Naive thymus-derived CD8-positive, alpha-beta T cell (primary cell): Measurements from ENCODE around the gene GHRH. TPM values are rescaled to one million over a fixed set of nuclear protein-coding genes. Genes with fewer than 3 reads are reported as not detected.
A peak's percentile ranks its signal among the peaks of the same experiment; 100 is the strongest.

Source experiments
- ATAC-seq, 2 donors: fragments of 150-1000 bp; cut with Tn5 transposase in 1 of 2; sonication (Bioruptor Pico), chemical (Tn5 transposase) in 1 of 2; 1 replicate in 1 of 2; 2 replicates in 1 of 2; pipeline ENCODE4 v1.10.0; 2021; ENCODE audit warnings: mild to moderate bottlenecking in 2 of 2, moderate library complexity in 2 of 2
- POLR2A ChIA-PET: fragments of 350-600 bp; sonication (Branson Sonifier 250); formaldehyde crosslinking; loops from one replicate; lab custom pipeline; 2021; ENCODE audit warnings: antibody characterized with exemption; lab: Charles Lee
- DNase-seq, 10 donors: peaks; one replicate each; pipeline versions ENCODE4 v3.0.0 to v3.0.0-alpha.2; 2020 to 2022
- H3K27ac Mint-ChIP-seq, 10 donors: one replicate each; pipeline ENCODE4 v1.8.0; 2020 to 2022; ENCODE audit warnings: mild to moderate bottlenecking in 10 of 10, mixed read lengths in 10 of 10, moderate library complexity in 4 of 10, inconsistent platforms in 1 of 10
- H3K27me3 Mint-ChIP-seq, 5 donors: one replicate each; pipeline ENCODE4 v1.8.0; 2021 to 2022; ENCODE audit warnings: mixed read lengths in 5 of 5
- H3K36me3 Mint-ChIP-seq, 3 donors: one replicate each; pipeline ENCODE4 v1.8.0; 2020 to 2022; ENCODE audit warnings: mixed read lengths in 3 of 3, mild to moderate bottlenecking in 2 of 3, inconsistent platforms in 1 of 3
- H3K4me1 Mint-ChIP-seq, 4 donors: one replicate each; pipeline ENCODE4 v1.8.0; 2021 to 2022; ENCODE audit warnings: mixed read lengths in 4 of 4
- H3K4me3 Mint-ChIP-seq, 10 donors: one replicate each; pipeline ENCODE4 v1.8.0; 2020 to 2022; ENCODE audit warnings: mild to moderate bottlenecking in 10 of 10, mixed read lengths in 10 of 10, moderate library complexity in 6 of 10, inconsistent platforms in 1 of 10
- H3K9me3 Mint-ChIP-seq, 9 donors: one replicate each; pipeline ENCODE4 v1.8.0; 2020 to 2022; ENCODE audit warnings: mixed read lengths in 9 of 9, mild to moderate bottlenecking in 3 of 9, inconsistent platforms in 1 of 9, moderate library complexity in 1 of 9
- polyA plus RNA-seq, 3 donors: library from polyadenylated mRNA; unstranded; fragments of 300-500 nt; fragmentation: Illumina TruSeq; gene quantifications; one replicate each; pipeline ENCODE4 v1.2.3, GENCODE V29; 2021
- total RNA-seq, 8 experiments: library from RNA in 2 of 8; stranded (reverse) in 2 of 8; gene quantifications; one replicate each; pipeline ENCODE4 v1.2.3 and lab custom pipeline; 2021 to 2026

GHRH gene
- total and polyA plus RNA-seq, 5 experiments from 2014 or later = not detected

DNA sequence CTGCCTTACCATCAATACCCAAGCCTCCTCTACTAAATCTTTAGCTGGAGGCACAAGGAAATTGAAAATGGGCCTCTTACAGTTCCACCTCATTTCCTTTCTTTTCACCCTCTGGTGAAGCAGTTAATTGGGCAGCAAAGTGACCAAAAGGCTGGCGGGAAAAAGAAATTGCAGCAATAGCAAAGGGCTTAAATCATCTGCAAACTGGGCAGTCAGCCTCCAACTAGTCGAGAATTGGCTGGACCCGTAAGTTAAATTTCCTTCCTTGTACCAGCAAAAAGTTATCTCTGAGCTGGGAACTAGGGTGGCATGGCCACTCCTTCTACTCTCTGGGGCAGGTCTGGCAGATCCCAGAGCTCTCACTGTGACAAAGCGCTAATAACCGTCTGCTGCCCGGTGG, 33.5 kb downstream of the GHRH start:
- no peak for DNase-seq
- no peak overlapping the region for H3K4me3 Mint-ChIP-seq
- peaks cover 7 to 97% (median 34%) of the 10 kb centered on the region in 3 donors for H3K36me3 Mint-ChIP-seq
- no peaks in the 10 kb centered on the region for H3K27me3 Mint-ChIP-seq
- no peak for ATAC-seq
- no peak overlapping the region for H3K27ac Mint-ChIP-seq
- H3K4me1 Mint-ChIP-seq = peaks cover 0 to 1% (median 0%) of the 10 kb centered on the region in 4 donors
- POLR2A ChIA-PET = no interaction called here
- no peaks in the 10 kb centered on the region for H3K9me3 Mint-ChIP-seq

DNA sequence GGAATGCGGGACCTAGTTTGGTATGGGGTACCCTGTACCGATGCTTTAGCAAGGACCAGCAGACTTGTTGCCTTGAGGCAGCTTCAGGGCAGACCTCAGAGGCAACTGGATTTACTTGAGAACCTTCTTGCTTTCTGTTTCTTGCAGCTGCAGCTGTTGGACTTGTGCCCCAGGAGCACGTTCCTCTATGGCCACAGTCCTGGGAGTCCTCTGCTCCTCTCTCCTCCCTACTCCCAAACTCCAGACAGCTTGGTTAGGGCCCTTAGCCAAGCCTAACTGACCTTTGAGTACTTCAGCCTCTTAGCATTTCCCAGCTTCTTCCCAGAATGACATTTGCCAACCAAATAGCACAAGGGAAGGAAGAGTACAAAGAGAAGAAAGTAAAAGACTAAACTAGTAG, 34.7 kb downstream of the GHRH start:
- ATAC-seq (no peak), DNase-seq (no peak)
- H3K4me1 Mint-ChIP-seq = peaks cover 0 to 1% (median 0%) of the 10 kb centered on the region in 4 donors
- H3K36me3 Mint-ChIP-seq = peaks cover 7 to 96% (median 29%) of the 10 kb centered on the region in 3 donors
- POLR2A ChIA-PET = no interaction called here
- peak overlapping the region in 1 of 10 donors; percentile 19 for H3K27ac Mint-ChIP-seq
- H3K27me3 Mint-ChIP-seq = no peaks in the 10 kb centered on the region
- H3K4me3 Mint-ChIP-seq = no peak overlapping the region
- no peaks in the 10 kb centered on the region for H3K9me3 Mint-ChIP-seq

DNA sequence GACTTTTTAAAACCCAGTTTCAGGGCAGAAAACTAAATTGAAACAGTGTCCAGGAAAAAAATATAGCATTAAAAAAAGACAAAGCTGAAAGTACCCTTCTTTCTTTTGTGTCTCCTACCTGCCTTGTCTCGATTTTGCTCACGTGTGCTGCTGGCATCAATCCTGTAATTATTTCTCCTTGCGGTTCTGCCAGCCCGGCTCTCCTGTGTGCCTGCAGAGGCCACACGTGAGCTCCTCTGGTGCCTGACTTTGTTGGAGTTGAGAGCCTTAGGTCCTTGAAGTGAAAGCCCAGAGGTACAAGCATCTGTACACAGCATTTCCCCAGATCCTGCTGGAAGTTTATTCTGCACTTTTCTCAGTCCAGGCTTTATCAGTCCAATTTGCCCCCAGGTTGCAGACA, 36.5 kb downstream of the GHRH start:
- POLR2A ChIA-PET = no interaction called here
- Mint-ChIP-seq H3K27me3 (no peaks in the 10 kb centered on the region), H3K4me3 (no peak overlapping the region), H3K9me3 (no peaks in the 10 kb centered on the region), H3K4me1 (peaks cover 0 to 1% (median 0%) of the 10 kb centered on the region in 4 donors), H3K27ac (peak overlapping the region in 1 of 10 donors; percentile 19), H3K36me3 (peaks cover 7 to 90% (median 24%) of the 10 kb centered on the region in 3 donors)
- DNase-seq = no peak
- no peak for ATAC-seq

GRCh38 chr20:37223053-37223452, 38.6 kb downstream of the GHRH start:
- no peak overlapping the region for H3K4me3 Mint-ChIP-seq
- ATAC-seq (no peak), DNase-seq (no peak)
- POLR2A ChIA-PET = no interaction called here
- H3K36me3 Mint-ChIP-seq = peaks cover 0 to 89% (median 22%) of the 10 kb centered on the region in 3 donors
- no peak overlapping the region for H3K27ac Mint-ChIP-seq
- H3K4me1 Mint-ChIP-seq = peaks cover 0 to 12% (median under 1%) of the 10 kb centered on the region in 4 donors
- H3K27me3 Mint-ChIP-seq = no peaks in the 10 kb centered on the region
- H3K9me3 Mint-ChIP-seq = no peaks in the 10 kb centered on the region

DNA sequence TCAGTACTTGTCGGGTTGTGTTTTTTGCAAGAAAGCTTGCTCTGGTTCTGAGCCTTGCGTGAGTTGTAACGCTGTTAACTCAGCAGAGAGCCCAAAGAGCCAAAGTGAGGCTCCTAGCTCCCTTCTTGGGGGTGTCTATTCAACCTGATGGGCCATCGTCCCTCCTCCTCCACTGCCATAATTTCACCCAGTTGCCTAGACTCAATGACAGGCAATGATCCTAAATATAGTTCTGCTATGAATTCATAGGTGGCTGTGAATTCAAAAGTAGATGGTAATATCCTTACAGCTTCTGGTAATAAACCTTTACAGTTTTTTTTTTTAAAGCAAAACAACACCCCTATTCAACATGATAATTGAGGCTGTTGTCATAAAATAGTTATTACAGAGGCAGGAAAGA, 39.5 kb downstream of the GHRH start:
- POLR2A ChIA-PET = interaction anchor here (1.2 kb wide), 1 partner anchor 22 kb away, joined by 3 read pairs; no protein-coding TSS in a partner anchor

DNA sequence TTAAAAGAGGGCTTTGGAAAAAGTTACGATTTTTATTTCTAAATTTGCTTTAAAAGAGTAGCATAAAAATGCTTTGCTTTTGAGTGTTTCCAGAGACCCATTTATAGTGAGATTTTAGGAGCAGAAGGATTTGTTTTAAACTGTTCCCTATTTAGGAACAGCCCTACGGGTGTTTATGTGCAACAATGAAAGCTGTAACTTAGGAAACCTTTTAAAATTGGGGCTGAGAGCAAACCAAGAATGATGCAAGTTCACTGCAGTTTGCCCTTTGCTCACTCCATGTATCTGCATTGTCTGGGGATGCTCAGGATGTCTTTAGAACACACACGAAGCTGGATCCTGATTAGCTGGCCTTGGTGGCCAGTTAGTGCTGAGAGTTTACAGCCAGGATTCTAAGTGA, 40.9 kb downstream of the GHRH start:
- ATAC-seq (no peak), DNase-seq (no peak)
- Mint-ChIP-seq H3K9me3 (no peaks in the 10 kb centered on the region), H3K4me1 (peaks cover 0 to 12% (median under 1%) of the 10 kb centered on the region in 4 donors), H3K36me3 (peaks cover 0 to 86% (median 18%) of the 10 kb centered on the region in 3 donors), H3K27ac (no peak overlapping the region), H3K27me3 (no peaks in the 10 kb centered on the region), H3K4me3 (no peak overlapping the region)
- POLR2A ChIA-PET = no interaction called here

More for the DNA sequence above, 39.5 kb downstream of the GHRH start:
- Mint-ChIP-seq H3K4me3 (no peak overlapping the region), H3K9me3 (no peaks in the 10 kb centered on the region), H3K27me3 (no peaks in the 10 kb centered on the region), H3K4me1 (peaks cover 0 to 12% (median under 1%) of the 10 kb centered on the region in 4 donors), H3K36me3 (peaks cover 0 to 86% (median 17%) of the 10 kb centered on the region in 3 donors), H3K27ac (peak overlapping the region in 1 of 10 donors; percentile 55)
- ATAC-seq (no peak), DNase-seq (no peak)

- DNase-seq = no peak
- ATAC-seq = no peak
- POLR2A ChIA-PET = no interaction called here
- H3K36me3 Mint-ChIP-seq = peaks cover 0 to 85% (median 17%) of the 10 kb centered on the region in 3 donors
- H3K27ac Mint-ChIP-seq = peak overlapping the region in 3 of 10 donors; percentile 13 to 77 (median 51)
- no peak overlapping the region for H3K4me3 Mint-ChIP-seq
- peaks cover 0 to 12% (median under 1%) of the 10 kb centered on the region in 4 donors for H3K4me1 Mint-ChIP-seq
- no peaks in the 10 kb centered on the region for H3K27me3 Mint-ChIP-seq
- no peaks in the 10 kb centered on the region for H3K9me3 Mint-ChIP-seq
Observed at GRCh38 chr20:37219751-37220668, 41.6 kb downstream of the GHRH start.

GRCh38 chr20:37218976-37219375, 42.6 kb downstream of the GHRH start:
- DNase-seq (no peak), ATAC-seq (no peak)
- peaks cover 0 to 84% (median 15%) of the 10 kb centered on the region in 3 donors for H3K36me3 Mint-ChIP-seq
- POLR2A ChIA-PET = no interaction called here
- no peak overlapping the region for H3K27ac Mint-ChIP-seq
- no peak overlapping the region for H3K4me3 Mint-ChIP-seq
- peaks cover 0 to 12% (median under 1%) of the 10 kb centered on the region in 4 donors for H3K4me1 Mint-ChIP-seq
- no peaks in the 10 kb centered on the region for H3K27me3 Mint-ChIP-seq
- H3K9me3 Mint-ChIP-seq = no peaks in the 10 kb centered on the region

DNA sequence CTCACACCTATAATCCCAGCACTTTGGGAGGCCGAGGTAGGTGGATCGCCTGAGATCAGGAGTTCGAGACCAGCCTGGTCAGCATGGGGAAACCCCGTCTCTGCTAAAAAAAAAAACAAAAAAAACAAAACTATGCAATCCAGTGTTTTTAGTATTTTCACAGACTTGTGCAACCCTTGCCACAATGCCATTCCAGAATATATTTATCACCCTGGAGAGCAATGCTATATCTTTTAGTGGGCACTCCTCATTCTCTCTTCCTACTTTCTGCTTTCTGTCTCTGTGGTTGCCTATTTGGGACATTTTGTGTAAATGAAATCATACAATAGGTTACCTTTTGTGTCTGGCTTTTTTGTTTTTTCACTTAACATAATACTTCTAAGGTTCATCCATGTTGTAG, 43.2 kb downstream of the GHRH start:
- Mint-ChIP-seq H3K27ac (no peak overlapping the region), H3K27me3 (no peaks in the 10 kb centered on the region), H3K9me3 (no peaks in the 10 kb centered on the region), H3K4me1 (peaks cover 0 to 12% (median under 1%) of the 10 kb centered on the region in 4 donors), H3K4me3 (no peak overlapping the region), H3K36me3 (peaks cover 0 to 84% (median 10%) of the 10 kb centered on the region in 3 donors)
- DNase-seq (no peak), ATAC-seq (no peak)
- POLR2A ChIA-PET = no interaction called here

GRCh38 chr20:37209661-37210314, 51.8 kb downstream of the GHRH start:
- no peak overlapping the region for H3K4me3 Mint-ChIP-seq
- POLR2A ChIA-PET = interaction anchor here (0.6 kb wide), 1 partner anchor 20 kb away, joined by 3 read pairs; no protein-coding TSS in a partner anchor
- DNase-seq (no peak), ATAC-seq (no peak)
- no peaks in the 10 kb centered on the region for H3K27me3 Mint-ChIP-seq
- H3K4me1 Mint-ChIP-seq = peaks cover 0 to 6% (median 2%) of the 10 kb centered on the region in 4 donors
- peaks cover 0 to 78% (median 22%) of the 10 kb centered on the region in 3 donors for H3K36me3 Mint-ChIP-seq
- H3K9me3 Mint-ChIP-seq = no peaks in the 10 kb centered on the region
- H3K27ac Mint-ChIP-seq = no peak overlapping the region

DNA sequence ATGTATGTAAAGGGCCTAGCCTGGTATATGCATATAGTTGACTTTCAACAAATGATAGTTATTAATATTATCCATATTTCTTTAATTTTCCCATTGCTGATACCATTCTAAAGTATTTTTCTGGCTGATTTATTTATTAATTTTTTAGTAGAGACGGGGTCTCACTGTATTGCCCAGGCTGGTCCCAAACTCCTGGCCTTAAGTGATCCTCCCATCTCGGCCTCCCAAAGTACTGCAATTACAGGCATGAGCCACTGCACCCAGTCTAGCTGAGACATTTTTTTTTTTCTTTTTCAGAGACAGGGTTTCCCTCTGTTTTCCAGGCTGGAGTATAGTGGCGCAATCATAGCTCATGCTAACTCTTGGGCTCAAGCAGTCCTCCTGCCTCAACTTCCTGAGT, 52.4 kb downstream of the GHRH start:
- ATAC-seq (no peak), DNase-seq (no peak)
- POLR2A ChIA-PET = interaction anchor here (0.6 kb wide), 1 partner anchor 20 kb away, joined by 3 read pairs; no protein-coding TSS in a partner anchor
- Mint-ChIP-seq H3K27ac (no peak overlapping the region), H3K4me1 (peaks cover 0 to 9% (median 2%) of the 10 kb centered on the region in 4 donors), H3K9me3 (no peaks in the 10 kb centered on the region), H3K4me3 (no peak overlapping the region), H3K36me3 (peaks cover 0 to 78% (median 27%) of the 10 kb centered on the region in 3 donors), H3K27me3 (no peaks in the 10 kb centered on the region)

DNA sequence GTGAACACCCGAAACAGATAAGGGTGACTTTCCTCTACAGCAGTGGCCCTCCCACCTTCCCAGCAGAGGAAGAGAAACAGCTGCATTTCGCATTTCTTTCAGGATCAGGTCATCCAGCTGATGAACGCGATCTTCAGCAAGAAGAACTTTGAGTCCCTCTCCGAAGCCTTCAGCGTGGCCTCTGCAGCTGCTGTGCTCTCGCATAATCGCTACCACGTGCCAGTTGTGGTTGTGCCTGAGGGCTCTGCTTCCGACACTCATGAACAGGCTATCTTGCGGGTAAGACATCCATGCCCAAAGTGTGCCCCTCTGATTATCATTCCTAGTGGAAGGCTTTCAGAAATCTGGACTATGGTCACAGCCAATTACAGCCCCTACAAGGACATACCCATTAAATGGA, 54.4 kb downstream of the GHRH start:
- Mint-ChIP-seq H3K36me3 (peaks cover 0 to 80% (median 23%) of the 10 kb centered on the region in 3 donors), H3K9me3 (no peaks in the 10 kb centered on the region), H3K4me1 (peaks cover 0 to 8% (median 2%) of the 10 kb centered on the region in 4 donors), H3K4me3 (no peak overlapping the region), H3K27ac (no peak overlapping the region), H3K27me3 (no peaks in the 10 kb centered on the region)
- POLR2A ChIA-PET = no interaction called here
- ATAC-seq = no peak
- DNase-seq = no peak
